GM23248 (cell line): Measurements from ENCODE around the gene ADGRD2. TPM values are rescaled to one million over a fixed set of nuclear protein-coding genes. Genes with fewer than 3 reads are reported as not detected.

Experiments used
- DNase-seq: peaks from one replicate; pipeline ENCODE4 v3.0.0-alpha.2; 2015
- H2AFZ ChIP-seq: fragments of 200-600 bp; sonication (generic); 2 replicates; pipeline ENCODE4 v1.6.1; 2016; ENCODE audit warnings: antibody characterized with exemption
- H3F3A ChIP-seq: fragments of 200-600 bp; sonication (generic); 2 replicates; pipeline ENCODE4 v1.6.1; 2016; ENCODE audit warnings: mild to moderate bottlenecking, antibody characterized with exemption, mixed run types; ENCODE audit not compliant: insufficient read depth
- H3K27ac ChIP-seq: fragments of 200-600 bp; sonication (generic); 2 replicates; pipeline ENCODE4 v1.5.1; 2016; ENCODE audit warnings: mild to moderate bottlenecking
- H3K27me3 ChIP-seq: fragments of 200-600 bp; sonication (generic); replicated peaks from 2 replicates; pipeline ENCODE4 v1.6.1; 2016; ENCODE audit warnings: mild to moderate bottlenecking; ENCODE audit not compliant: insufficient read depth
- H3K36me3 ChIP-seq: fragments of 200-600 bp; sonication (generic); 2 replicates; pipeline ENCODE4 v1.6.1; 2016; ENCODE audit warnings: low read depth, mild to moderate bottlenecking
- H3K4me1 ChIP-seq: fragments of 200-600 bp; sonication (generic); 2 replicates; pipeline ENCODE4 v1.6.1; 2016; ENCODE audit warnings: mild to moderate bottlenecking; ENCODE audit not compliant: insufficient read depth
- H3K4me2 ChIP-seq: fragments of 200-600 bp; sonication (generic); one replicate; pipeline ENCODE4 v1.6.1; 2016; ENCODE audit warnings: mild to moderate bottlenecking; ENCODE audit not compliant: unreplicated experiment
- H3K4me3 ChIP-seq: fragments of 200-600 bp; sonication (generic); 2 replicates; pipeline ENCODE4 v1.5.1; 2016; ENCODE audit warnings: mild to moderate bottlenecking
- H3K79me2 ChIP-seq: fragments of 200-600 bp; sonication (generic); 2 replicates; pipeline ENCODE4 v1.6.1; 2016; ENCODE audit warnings: mild to moderate bottlenecking; ENCODE audit not compliant: insufficient read depth
- H3K9ac ChIP-seq: fragments of 200-600 bp; sonication (generic); 2 replicates; pipeline ENCODE4 v1.6.1; 2016; ENCODE audit warnings: mild to moderate bottlenecking
- H3K9me2 ChIP-seq: fragments of 200-600 bp; sonication (generic); 2 replicates; pipeline ENCODE4 v1.6.1; 2016; ENCODE audit warnings: mixed run types, mild to moderate bottlenecking, moderate library complexity; ENCODE audit not compliant: insufficient read depth
- H3K9me3 ChIP-seq: fragments of 200-600 bp; sonication (generic); one replicate; pipeline ENCODE4 v1.6.1; 2017; ENCODE audit warnings: low read depth
- H4K20me1 ChIP-seq: fragments of 200-600 bp; sonication (generic); 2 replicates; pipeline ENCODE4 v1.6.0; 2016; ENCODE audit not compliant: insufficient read depth
- EZH2 ChIP-seq: fragments of 200-600 bp; sonication (generic); IDR thresholded peaks from 2 replicates; pipeline ENCODE4 v1.6.1; 2018; ENCODE audit warnings: antibody characterized with exemption, mild to moderate bottlenecking; ENCODE audit not compliant: insufficient read depth, poor library complexity, severe bottlenecking
- EZH2phosphoT487 ChIP-seq: fragments of 200-600 bp; sonication (generic); IDR thresholded peaks from 2 replicates; pipeline ENCODE4 v1.6.1; 2018; ENCODE audit warnings: antibody characterized with exemption, moderate library complexity, mild to moderate bottlenecking, low read depth; ENCODE audit not compliant: insufficient read depth
- WGBS, 2 experiments: methylation state at CpG; one replicate each; pipeline ENCODE4 v1.1.6; 2015 to 2017; ENCODE audit warnings: low lambda C conversion rate in 2 of 2, low coverage in 1 of 2; ENCODE audit errors: missing lambda C conversion rate in 2 of 2; 5-methylcytosine and 5-hydroxymethylcytosine counted together
- in situ Hi-C: fragments of 300-500 bp; cut with MboI; formaldehyde crosslinking; loops from 2 replicates; pipeline ENCODE4 v1.15.0; 2020
- polyA plus RNA-seq: library from polyadenylated mRNA; unstranded; fragments of >200 nt; fragmentation: Nextera tagmentation; extraction: Ambion mirVana; gene quantifications from 2 replicates; pipeline ENCODE4 v1.2.1, GENCODE V29; 2016
- total RNA-seq: library from RNA; depleted of rRNA; stranded (reverse); fragments of >200 nt; shearing (Covaris generic); gene quantifications from 2 replicates; pipeline ENCODE4 v1.2.3, GENCODE V29; 2014

ADGRD2 gene
- total and polyA plus RNA-seq, 2 experiments from 2014 or later, result not detected

GRCh38 chr9:124487260-124488182 lies 37.3 kb downstream of the ADGRD2 start:
- no peaks in the 10 kb centered on the region for H3K9me3 ChIP-seq
- in situ Hi-C loops, result no loop called here
- H3K4me2 ChIP-seq, result no peak overlapping the region
- H3K36me3 ChIP-seq, result no peaks in the 10 kb centered on the region
- H3K4me1 ChIP-seq, result no peaks in the 10 kb centered on the region
- H3K27me3 ChIP-seq, result peaks cover 31% of the 10 kb centered on the region
- no peaks in the 10 kb centered on the region for H3K79me2 ChIP-seq
- H2AFZ ChIP-seq, result no peak overlapping the region
- TF ChIP-seq EZH2phosphoT487 (no peak), EZH2 (no peak)
- 34 to 36% methylated on average over 40 of the region's 40 CpGs for WGBS, 2 experiments
- H3K9ac ChIP-seq, result no peak overlapping the region
- H3K9me2 ChIP-seq, result no peaks in the 10 kb centered on the region
- H3K27ac ChIP-seq, result no peak overlapping the region
- H3K4me3 ChIP-seq, result no peak overlapping the region
- no peaks in the 10 kb centered on the region for H3F3A ChIP-seq
- H4K20me1 ChIP-seq, result no peaks in the 10 kb centered on the region
- no peak for DNase-seq

- H3K4me2 ChIP-seq, result no peak overlapping the region
- no peaks in the 10 kb centered on the region for H3K36me3 ChIP-seq
- whole genome bisulfite sequencing, 2 experiments, result 77 to 82% methylated on average over 8 of the region's 8 CpGs
- no peak overlapping the region for H3K27ac ChIP-seq
- H3K9ac ChIP-seq, result no peak overlapping the region
- no peak for TF ChIP-seq EZH2phosphoT487
- no peak for TF ChIP-seq EZH2
- no peak overlapping the region for H3K4me3 ChIP-seq
- no peak overlapping the region for H2AFZ ChIP-seq
- in situ Hi-C loops, result no loop called here
- H4K20me1 ChIP-seq, result no peaks in the 10 kb centered on the region
- H3K4me1 ChIP-seq, result no peaks in the 10 kb centered on the region
- no peaks in the 10 kb centered on the region for H3F3A ChIP-seq
- DNase-seq, result no peak
- H3K27me3 ChIP-seq, result peaks cover 31% of the 10 kb centered on the region
- no peaks in the 10 kb centered on the region for H3K9me2 ChIP-seq
- no peaks in the 10 kb centered on the region for H3K79me2 ChIP-seq
- no peaks in the 10 kb centered on the region for H3K9me3 ChIP-seq
Measured at GRCh38 chr9:124488641-124489210, 38.5 kb downstream of the ADGRD2 start.

- H3K9ac ChIP-seq, result no peak overlapping the region
- H3K9me2 ChIP-seq, result no peaks in the 10 kb centered on the region
- no peak overlapping the region for H2AFZ ChIP-seq
- DNase-seq, result peak; percentile 42
- WGBS, 2 experiments, result 32 to 48% methylated on average over 13 of the region's 13 CpGs
- H3K27me3 ChIP-seq, result peaks cover 31% of the 10 kb centered on the region
- H3K4me1 ChIP-seq, result no peaks in the 10 kb centered on the region
- no peaks in the 10 kb centered on the region for H3K79me2 ChIP-seq
- in situ Hi-C loops, result no loop called here
- TF ChIP-seq EZH2phosphoT487, result no peak
- TF ChIP-seq EZH2, result no peak
- no peaks in the 10 kb centered on the region for H3K36me3 ChIP-seq
- H3K9me3 ChIP-seq, result no peaks in the 10 kb centered on the region
- no peaks in the 10 kb centered on the region for H3F3A ChIP-seq
- H3K4me2 ChIP-seq, result no peak overlapping the region
- no peak overlapping the region for H3K27ac ChIP-seq
- no peaks in the 10 kb centered on the region for H4K20me1 ChIP-seq
- no peak overlapping the region for H3K4me3 ChIP-seq
Measured at GRCh38 chr9:124489222-124489621, 39.0 kb downstream of the ADGRD2 start.

- no peak overlapping the region for H2AFZ ChIP-seq
- TF ChIP-seq EZH2 (no peak), EZH2phosphoT487 (no peak)
- H3K4me3 ChIP-seq, result no peak overlapping the region
- no peaks in the 10 kb centered on the region for H4K20me1 ChIP-seq
- H3K79me2 ChIP-seq, result no peaks in the 10 kb centered on the region
- DNase-seq, result no peak
- no peak overlapping the region for H3K4me2 ChIP-seq
- no peaks in the 10 kb centered on the region for H3K4me1 ChIP-seq
- H3K9ac ChIP-seq, result no peak overlapping the region
- peaks cover 31% of the 10 kb centered on the region for H3K27me3 ChIP-seq
- no peak overlapping the region for H3K27ac ChIP-seq
- 66 to 76% methylated on average over 2 of the region's 2 CpGs for whole genome bisulfite sequencing, 2 experiments
- no peaks in the 10 kb centered on the region for H3K9me2 ChIP-seq
- H3K9me3 ChIP-seq, result no peaks in the 10 kb centered on the region
- in situ Hi-C loops, result no loop called here
- H3K36me3 ChIP-seq, result no peaks in the 10 kb centered on the region
- H3F3A ChIP-seq, result no peaks in the 10 kb centered on the region
Measured at GRCh38 chr9:124490004-124490403, 39.8 kb downstream of the ADGRD2 start.
